LHCN-M2 (cell line): ENCODE results near the gene TMEM106A. TPM values are rescaled to one million over a fixed set of nuclear protein-coding genes. Genes with fewer than 3 reads are reported as not detected.
"Not testable (repeated sequence)": the region's sequence is repeated elsewhere in the genome, so short reads cannot be mapped to it uniquely, and the experiment has no call there.

ENCODE experiments used
- DNase-seq: peaks from one replicate; pipeline ENCODE4 v3.0.0-alpha.2; 2012; ENCODE audit warnings: low read depth
- total RNA-seq: library from RNA; depleted of rRNA; stranded (reverse); fragments of >200 nt; gene quantifications from 2 replicates; pipeline ENCODE4 v1.2.3, GENCODE V29; 2014

Gene TMEM106A
- total RNA-seq, 1 experiment from 2014 or later, result 5.0 TPM

GRCh38 chr17:43215341-43215740 is 3.7 kb downstream of the TMEM106A start:
- no peak for DNase-seq

DNA sequence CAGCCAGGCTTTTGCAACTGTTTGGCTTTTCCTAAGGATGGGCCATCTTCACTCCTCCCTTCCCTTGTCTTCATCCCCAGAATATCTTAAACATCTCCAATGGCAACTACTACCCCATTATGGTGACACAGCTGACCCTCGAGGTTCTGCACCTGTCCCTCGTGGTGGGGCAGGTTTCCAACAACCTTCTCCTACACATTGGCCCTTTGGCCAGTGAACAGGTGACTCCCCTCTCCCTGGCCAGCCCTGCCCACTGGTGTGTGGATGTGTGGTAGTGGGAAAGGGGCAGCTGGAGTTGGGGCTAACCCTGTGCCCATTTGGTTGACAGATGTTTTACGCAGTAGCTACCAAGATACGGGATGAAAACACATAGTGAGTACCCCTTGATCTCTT is 4.7 kb downstream of the TMEM106A start:
- DNase-seq, result peak; percentile 12

- DNase-seq, result no peak
These were observed 5.3 kb downstream of the TMEM106A start for GRCh38 chr17:43216762-43217613.

- no peak for DNase-seq
These were observed 6.0 kb downstream of the TMEM106A start for GRCh38 chr17:43217614-43218087.

GRCh38 chr17:43219001-43219400 is 7.3 kb downstream of the TMEM106A start:
- DNase-seq, result no peak

DNA sequence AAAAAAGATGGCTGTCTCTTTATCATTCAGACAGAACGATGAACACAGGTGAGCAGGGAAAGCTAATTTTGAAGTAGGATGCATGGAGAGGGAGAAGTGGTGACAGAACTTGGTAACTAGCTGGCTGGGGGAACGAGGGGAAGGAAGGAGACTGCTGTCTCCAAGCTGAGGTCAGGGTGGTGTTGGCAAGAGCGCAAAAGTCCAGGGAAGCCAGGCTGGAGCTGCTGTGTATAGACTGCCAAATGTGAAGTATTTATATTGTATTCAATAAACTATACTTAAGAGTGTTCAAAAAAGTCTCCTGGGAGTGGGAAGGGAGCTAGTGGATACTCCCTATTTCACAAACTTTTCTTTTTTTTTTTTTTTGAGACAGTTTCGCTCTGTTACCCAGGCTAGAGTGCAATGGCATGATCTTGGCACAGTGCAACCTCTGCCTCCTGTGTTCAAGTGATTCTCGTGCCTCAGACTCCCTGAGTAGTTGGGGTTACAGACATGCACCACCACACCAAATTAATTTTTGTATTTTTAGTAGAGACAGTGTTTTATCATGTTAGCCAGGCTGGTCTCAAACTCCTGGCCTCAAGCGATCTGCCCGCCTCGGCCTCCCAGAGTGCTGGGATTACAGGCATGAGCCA is 8.2 kb downstream of the TMEM106A start:
- no peak for DNase-seq

DNA sequence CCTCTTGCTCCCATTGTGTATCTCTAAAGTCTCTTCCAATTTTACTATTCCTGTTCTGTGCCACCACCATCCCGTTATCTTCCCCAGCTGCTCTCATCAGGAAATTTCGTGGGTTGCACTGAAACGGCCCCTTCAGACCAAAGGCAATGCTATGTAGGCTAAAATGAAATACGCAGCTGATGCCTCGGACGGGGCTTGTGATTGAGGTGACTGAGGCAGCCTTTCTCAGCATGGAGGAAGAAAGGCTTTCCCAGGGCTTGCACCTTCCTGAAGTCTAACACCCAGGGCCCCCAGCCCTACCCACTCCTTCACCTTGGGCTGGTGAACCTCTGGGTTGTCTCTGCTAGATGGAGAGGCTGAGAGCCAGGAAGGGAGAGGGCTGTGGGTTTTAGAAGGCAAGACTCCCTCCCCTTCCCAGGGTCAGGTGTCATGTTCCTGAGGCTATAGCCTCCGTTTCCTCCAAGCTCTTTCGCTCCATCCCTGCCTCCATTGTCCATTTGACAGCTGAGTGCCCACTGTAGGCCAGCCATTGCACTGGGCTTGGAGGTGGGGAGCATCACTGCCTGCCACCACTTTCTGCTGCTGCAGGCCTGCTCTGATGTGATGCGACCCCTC is 8.9 kb downstream of the TMEM106A start:
- no peak for DNase-seq

DNA sequence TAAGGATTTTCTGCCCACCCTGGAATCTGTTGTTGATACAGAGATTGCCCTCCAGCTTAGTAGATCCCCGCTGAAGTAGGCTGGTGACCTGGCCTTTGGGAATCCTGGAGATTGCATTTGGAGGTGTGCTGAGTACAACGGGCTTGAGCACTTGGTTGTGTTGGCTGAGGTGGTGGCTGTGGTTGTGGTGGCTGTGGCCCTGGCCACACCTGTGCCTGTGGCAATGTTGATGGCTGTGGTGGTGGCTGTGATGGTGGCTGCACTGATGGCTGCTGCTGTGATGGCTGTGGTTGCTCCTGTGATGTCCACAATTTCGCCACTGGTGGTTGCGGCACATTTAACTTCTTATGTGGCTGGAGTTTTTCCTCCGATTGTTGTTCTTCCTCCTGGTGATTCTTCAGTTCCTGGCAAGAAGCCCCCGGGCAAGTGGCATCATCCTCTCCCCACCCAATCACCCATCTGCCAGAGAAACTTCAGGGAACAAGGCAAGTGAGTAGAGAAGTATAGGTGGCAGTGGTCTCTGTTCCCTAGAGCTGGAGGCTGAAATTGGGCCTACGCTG is 12.6 kb downstream of the TMEM106A start:
- no peak for DNase-seq

DNA sequence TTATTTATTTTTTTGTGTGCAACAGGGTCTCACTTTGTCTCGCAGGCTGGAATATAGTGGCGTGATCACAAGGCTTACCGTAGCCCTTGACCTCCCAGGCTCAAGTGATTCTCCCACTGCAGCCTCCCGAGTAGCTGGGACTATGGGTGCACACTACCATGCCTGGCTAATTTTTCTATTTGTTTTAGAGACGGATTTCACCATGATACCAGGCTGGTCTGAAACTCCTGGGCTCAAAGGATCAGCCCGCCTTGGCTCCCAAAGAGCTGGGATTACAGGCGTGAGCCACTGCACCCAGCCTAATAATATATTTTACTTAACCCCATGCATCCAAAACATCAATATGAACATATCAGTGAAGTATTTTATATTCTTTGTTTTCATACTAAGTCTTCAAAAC is 14.7 kb downstream of the TMEM106A start:
- no peak for DNase-seq

- not testable (repeated sequence) for DNase-seq
These were observed 16.5 kb downstream of the TMEM106A start, which contains the start of gene CCDC200 for GRCh38 chr17:43228020-43228782. CCDC200 (minus strand) TSS chr17:43228623; CDS start chr17:43228554, 69 bp downstream.

GRCh38 chr17:43231205-43232020 is 19.7 kb downstream of the TMEM106A start:
- not testable (repeated sequence) for DNase-seq

DNA sequence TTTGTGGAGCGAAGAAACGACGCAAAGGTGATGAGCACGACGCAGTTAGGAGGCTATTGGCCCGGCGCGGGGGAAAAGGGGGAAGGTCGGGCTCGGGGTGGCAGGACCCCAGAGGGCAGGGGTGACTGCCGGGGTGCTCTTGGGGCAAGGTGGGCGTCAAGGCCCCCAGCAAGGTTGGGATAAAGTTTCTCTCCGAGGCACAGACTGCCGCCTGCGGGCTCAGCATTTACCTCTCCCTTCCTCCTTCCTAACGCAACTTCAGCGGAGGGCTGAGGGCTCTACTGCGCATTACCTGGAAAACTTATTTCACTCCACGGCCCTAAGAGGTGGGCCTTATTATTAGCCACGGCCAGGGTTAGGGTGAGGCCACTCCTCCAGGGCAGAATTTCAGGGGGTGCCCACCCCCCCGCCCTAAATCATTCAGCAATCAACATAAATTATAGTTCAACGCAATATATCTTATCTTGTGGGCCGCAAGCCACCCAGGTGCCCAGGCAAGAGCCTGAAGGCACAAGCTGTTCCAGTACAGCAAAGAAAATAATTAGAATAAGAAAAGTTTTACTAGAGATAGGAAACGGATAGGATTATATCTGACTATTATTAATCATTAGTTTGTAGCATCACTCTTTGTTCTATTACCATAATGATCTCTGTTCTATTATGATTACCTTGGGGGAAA is 20.5 kb downstream of the TMEM106A start:
- not testable (repeated sequence) for DNase-seq

- DNase-seq, result not testable (repeated sequence)
These were observed 21.6 kb downstream of the TMEM106A start for GRCh38 chr17:43233263-43233662.

DNA sequence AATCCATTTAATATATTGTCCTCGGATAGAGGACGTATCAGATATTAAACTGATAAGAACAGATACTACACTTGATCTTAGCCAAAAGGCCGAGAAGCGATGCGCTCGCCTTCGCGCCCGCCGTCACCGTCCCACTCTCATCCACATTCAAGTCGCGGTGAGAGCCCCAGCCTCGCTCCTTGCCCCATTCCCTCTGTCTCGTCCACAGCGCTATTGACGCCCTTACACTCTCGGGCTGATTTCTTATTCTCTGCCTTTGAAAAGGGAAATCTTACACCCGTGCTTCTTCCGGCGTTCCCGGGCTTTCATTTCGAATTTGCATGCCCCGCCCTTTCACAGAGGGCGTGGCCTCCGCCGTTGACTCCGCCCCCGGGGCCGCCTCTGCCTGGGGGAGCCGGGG is 22.2 kb downstream of the TMEM106A start, which contains the start of gene RNU2-1:
TSS of gene RNU2-1 (minus strand) at position 101 of the 400 bp plus-strand sequence.
- DNase-seq, result not testable (repeated sequence)

GRCh38 chr17:43239597-43239996 is 27.9 kb downstream of the TMEM106A start:
- DNase-seq, result not testable (repeated sequence)

GRCh38 chr17:43240596-43241352 is 29.1 kb downstream of the TMEM106A start:
- not testable (repeated sequence) for DNase-seq

- DNase-seq, result not testable (repeated sequence)
These were observed 34.8 kb downstream of the TMEM106A start for GRCh38 chr17:43246456-43246855.
